HepG2 (cell line): ENCODE results near the gene APBA3. TPM values are rescaled to one million over a fixed set of nuclear protein-coding genes. Genes with fewer than 3 reads are reported as not detected.

Experiments used
- ATF7-NPFF ChIP-seq: sonication (generic); formaldehyde crosslinking; IDR thresholded peaks from 2 replicates; pipeline ENCODE4 v1.8.1; 2023; ENCODE audit warnings: mild to moderate bottlenecking, low read depth, missing genetic modification reagents, moderate library complexity
- HDAC2 ChIP-seq: sonication (generic); formaldehyde crosslinking; IDR thresholded peaks from 2 replicates; pipeline ENCODE4 v1.4.0; 2020; ENCODE audit warnings: missing genetic modification reagents
- HNF4G ChIP-seq, 2 experiments: sonication (generic) in 1 of 2; formaldehyde crosslinking in 1 of 2; IDR thresholded peaks; 2 replicates each; pipeline versions ENCODE4 v1.4.0 to v1.6.1; 2011 to 2020; ENCODE audit warnings: borderline replicate concordance in 2 of 2, low read depth in 2 of 2, mild to moderate bottlenecking in 2 of 2, low read length in 1 of 2, missing genetic modification reagents in 1 of 2, moderate library complexity in 1 of 2
- KMT2A ChIP-seq: sonication (generic); formaldehyde crosslinking; IDR thresholded peaks from 2 replicates; pipeline ENCODE4 v1.4.0; 2020; ENCODE audit warnings: missing genetic modification reagents
- MAFK ChIP-seq, 2 experiments: IDR thresholded peaks in 1 of 2; conservative IDR thresholded peaks in 1 of 2; 2 replicates each; pipeline ENCODE4 v1.6.1; 2011; ENCODE audit warnings: improper control_type of control experiment in 2 of 2, low read length in 2 of 2
- NFATC3 ChIP-seq: sonication (generic); formaldehyde crosslinking; IDR thresholded peaks from 2 replicates; pipeline ENCODE4 v1.5.1; 2020; ENCODE audit warnings: mild to moderate bottlenecking, missing genetic modification reagents
- NFKB2 ChIP-seq: sonication (generic); formaldehyde crosslinking; IDR thresholded peaks from 2 replicates; pipeline ENCODE4 v1.4.0; 2020; ENCODE audit warnings: missing genetic modification reagents, borderline replicate concordance
- NR2F6 ChIP-seq, 2 experiments: IDR thresholded peaks; 2 replicates each; pipeline ENCODE4 v1.6.1; 2016; ENCODE audit warnings: antibody characterized with exemption in 1 of 2, mild to moderate bottlenecking in 1 of 2
- PITX1 ChIP-seq: sonication (generic); formaldehyde crosslinking; IDR thresholded peaks from 2 replicates; pipeline ENCODE4 v1.5.1; 2020; ENCODE audit warnings: mild to moderate bottlenecking, missing genetic modification reagents
- TOE1 ChIP-seq: sonication (generic); formaldehyde crosslinking; IDR thresholded peaks from 2 replicates; pipeline ENCODE4 v1.4.0; 2020; ENCODE audit warnings: mild to moderate bottlenecking, missing genetic modification reagents
- U2AF2 ChIP-seq: fragments of 200-400 bp; formaldehyde crosslinking; IDR thresholded peaks from 2 replicates; pipeline ENCODE4 v1.6.1; 2017; ENCODE audit warnings: low read depth, mild to moderate bottlenecking, low read length
- ZBTB42 ChIP-seq: sonication (generic); formaldehyde crosslinking; IDR thresholded peaks from 2 replicates; pipeline ENCODE4 v1.5.0; 2020; ENCODE audit warnings: mild to moderate bottlenecking, missing genetic modification reagents
- ZMYM3 ChIP-seq: sonication (generic); formaldehyde crosslinking; IDR thresholded peaks from 2 replicates; pipeline ENCODE4 v1.5.1; 2020; ENCODE audit warnings: mild to moderate bottlenecking, missing genetic modification reagents
- ZNF121 ChIP-seq: sonication (generic); formaldehyde crosslinking; IDR thresholded peaks from 2 replicates; pipeline ENCODE4 v1.5.0; 2020; ENCODE audit warnings: mild to moderate bottlenecking, missing genetic modification reagents
- ZNF180 ChIP-seq: sonication (generic); formaldehyde crosslinking; IDR thresholded peaks from 2 replicates; pipeline ENCODE4 v1.4.0; 2020; ENCODE audit warnings: low read depth, missing genetic modification reagents, borderline replicate concordance
- ZNF331 ChIP-seq: sonication (generic); formaldehyde crosslinking; IDR thresholded peaks from 2 replicates; pipeline ENCODE4 v1.4.0; 2020; ENCODE audit warnings: missing genetic modification reagents
- ZNF720 ChIP-seq: sonication (generic); formaldehyde crosslinking; IDR thresholded peaks from 2 replicates; pipeline ENCODE4 v1.4.0; 2020; ENCODE audit warnings: missing genetic modification reagents
- ZNF724P ChIP-seq: sonication (generic); formaldehyde crosslinking; IDR thresholded peaks from 2 replicates; pipeline ENCODE4 v1.8.0; 2022; ENCODE audit warnings: missing genetic modification reagents, borderline replicate concordance
- ZNF781 ChIP-seq: sonication (generic); formaldehyde crosslinking; IDR thresholded peaks from 2 replicates; pipeline ENCODE4 v1.5.1; 2020; ENCODE audit warnings: borderline replicate concordance, mild to moderate bottlenecking, missing genetic modification reagents; ENCODE audit errors: not compliant biosample characterization
- polyA plus RNA-seq, 8 experiments: library from polyadenylated mRNA; depleted of rRNA in 3 of 8; stranded (reverse) in 7 of 8; unstranded in 1 of 8; fragments of >200 nt; fragmentation: Illumina TruSeq in 4 of 8; extraction: Trizol in 4 of 8; gene quantifications; 2 replicates each; pipeline versions ENCODE4 v1.2.1 to v1.2.3, GENCODE V29; 2011 to 2016; ENCODE audit warnings: low read depth in 4 of 8, missing spikeins in 1 of 8, mixed read lengths in 1 of 8; ENCODE audit not compliant: insufficient read depth in 1 of 8
- total RNA-seq, 5 experiments: library from RNA; depleted of rRNA; stranded (reverse); fragments of >200 nt; fragmentation: Illumina TruSeq; extraction: Trizol; gene quantifications; 2 replicates each; pipeline ENCODE4 v1.2.3, GENCODE V29; 2016; ENCODE audit warnings: low read depth in 1 of 5
- TF ChIP-seq, protein P1 (sequence below): sonication (generic); formaldehyde crosslinking; IDR thresholded peaks from 2 replicates; pipeline ENCODE4 v1.5.0; 2020; ENCODE audit warnings: mild to moderate bottlenecking, missing genetic modification reagents, borderline replicate concordance
- TF ChIP-seq, protein P2 (sequence below): sonication (generic); formaldehyde crosslinking; IDR thresholded peaks from 2 replicates; pipeline ENCODE4 v1.5.1; 2020; ENCODE audit warnings: missing genetic modification reagents, mild to moderate bottlenecking, borderline replicate concordance
- TF ChIP-seq, protein P3 (sequence below): conservative IDR thresholded peaks from 2 replicates; pipeline ENCODE4 v1.6.1; 2018; ENCODE audit warnings: missing genetic modification reagents
- TF ChIP-seq, protein P4 (sequence below): IDR thresholded peaks from 2 replicates; pipeline ENCODE4 v1.6.1; 2018; ENCODE audit warnings: missing genetic modification reagents

Gene APBA3
- total and polyA plus RNA-seq, 2 of the 13 experiments (the other 11 are each of a cell fraction or from before 2014, with no cell fraction given) = 14.2 to 14.3 TPM

DNA sequence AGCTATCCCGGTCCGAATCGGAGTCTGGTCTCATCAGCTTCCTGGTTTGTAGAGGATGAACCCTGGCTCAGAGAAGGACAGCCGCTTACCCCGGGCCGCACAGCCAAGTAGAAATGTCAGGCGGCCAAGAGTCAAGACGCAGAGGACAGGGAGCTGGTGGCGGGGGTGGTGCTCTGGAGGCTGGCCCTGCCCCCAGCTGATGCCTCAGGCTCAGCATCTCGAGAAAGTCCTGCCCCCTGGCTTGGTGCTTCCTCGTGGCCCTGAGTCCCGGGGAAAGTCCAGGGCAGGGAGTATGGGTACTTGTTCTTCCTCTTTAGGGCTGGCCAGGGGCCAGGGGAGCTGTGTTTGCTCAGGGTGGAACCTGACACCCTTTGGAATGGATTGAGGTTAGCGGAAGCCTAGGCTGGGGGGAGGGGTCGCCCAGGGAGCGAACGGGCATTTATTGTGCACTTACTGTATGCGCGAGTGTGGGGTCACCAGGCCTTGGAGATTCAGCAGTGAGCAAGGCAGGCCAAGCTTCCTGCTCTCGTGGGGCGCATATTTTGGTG is 51.2 kb downstream of the APBA3 start (continued):
- TF ChIP-seq ATF7-NPFF (no peak), ZBTB42 (CRISPR knock-in tag) (no peak), NFKB2 (CRISPR knock-in tag) (peak; percentile 56; the same call in 1 of the 2 replicates), ZNF720 (CRISPR knock-in tag) (no peak), NR2F6 (IDR thresholded peaks at IDR 0.05) (peak; percentile 70), NR2F6 (CRISPR knock-in tag; IDR thresholded peaks at IDR 0.05) (peak; percentile 83), ZNF781 (CRISPR knock-in tag) (no peak), NFATC3 (CRISPR knock-in tag) (no peak), ZMYM3 (CRISPR knock-in tag) (peak; percentile 99), ZNF724P (CRISPR knock-in tag) (no peak), HDAC2 (CRISPR knock-in tag) (peak; percentile 94), HNF4G (IDR thresholded peaks at IDR 0.05; ENCODE audit: borderline replicate concordance, low read depth, low read length) (peak; percentile 77), HNF4G (CRISPR knock-in tag; IDR thresholded peaks at IDR 0.05; ENCODE audit: borderline replicate concordance, low read depth) (peak; percentile 77; the same call in 1 of the 2 replicates), ZNF331 (peak; percentile 35), TOE1 (CRISPR knock-in tag) (peak; percentile 63; the same call in 1 of the 2 replicates), ZNF121 (CRISPR knock-in tag) (no peak), MAFK (conservative IDR thresholded peaks at IDR 0.05 in 1 of 2, IDR thresholded peaks at IDR 0.05 in 1 of 2; ENCODE audit: low read length in 2 of 2) (no peak), ZNF180 (no peak), U2AF2 (no peak), KMT2A (CRISPR knock-in tag) (0 out of 2 replicates have a peak, but pooled peaks have one; percentile 35), PITX1 (CRISPR knock-in tag) (peak; percentile 69; the same call in 1 of the 2 replicates)
- TF ChIP-seq, protein P1, sequence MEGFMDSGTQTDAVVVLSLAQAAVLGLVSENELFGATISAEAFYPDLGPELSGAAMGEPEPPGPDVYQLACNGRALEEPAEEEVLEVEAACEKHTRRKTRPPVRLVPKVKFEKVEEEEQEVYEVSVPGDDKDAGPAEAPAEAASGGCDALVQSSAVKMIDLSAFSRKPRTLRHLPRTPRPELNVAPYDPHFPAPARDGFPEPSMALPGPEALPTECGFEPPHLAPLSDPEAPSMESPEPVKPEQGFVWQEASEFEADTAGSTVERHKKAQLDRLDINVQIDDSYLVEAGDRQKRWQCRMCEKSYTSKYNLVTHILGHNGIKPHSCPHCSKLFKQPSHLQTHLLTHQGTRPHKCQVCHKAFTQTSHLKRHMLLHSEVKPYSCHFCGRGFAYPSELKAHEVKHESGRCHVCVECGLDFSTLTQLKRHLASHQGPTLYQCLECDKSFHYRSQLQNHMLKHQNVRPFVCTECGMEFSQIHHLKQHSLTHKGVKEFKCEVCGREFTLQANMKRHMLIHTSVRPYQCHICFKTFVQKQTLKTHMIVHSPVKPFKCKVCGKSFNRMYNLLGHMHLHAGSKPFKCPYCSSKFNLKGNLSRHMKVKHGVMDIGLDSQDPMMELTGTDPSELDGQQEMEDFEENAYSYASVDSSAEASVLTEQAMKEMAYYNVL = peak; percentile 81; the same call in 1 of the 2 replicates
- TF ChIP-seq, protein P2, sequence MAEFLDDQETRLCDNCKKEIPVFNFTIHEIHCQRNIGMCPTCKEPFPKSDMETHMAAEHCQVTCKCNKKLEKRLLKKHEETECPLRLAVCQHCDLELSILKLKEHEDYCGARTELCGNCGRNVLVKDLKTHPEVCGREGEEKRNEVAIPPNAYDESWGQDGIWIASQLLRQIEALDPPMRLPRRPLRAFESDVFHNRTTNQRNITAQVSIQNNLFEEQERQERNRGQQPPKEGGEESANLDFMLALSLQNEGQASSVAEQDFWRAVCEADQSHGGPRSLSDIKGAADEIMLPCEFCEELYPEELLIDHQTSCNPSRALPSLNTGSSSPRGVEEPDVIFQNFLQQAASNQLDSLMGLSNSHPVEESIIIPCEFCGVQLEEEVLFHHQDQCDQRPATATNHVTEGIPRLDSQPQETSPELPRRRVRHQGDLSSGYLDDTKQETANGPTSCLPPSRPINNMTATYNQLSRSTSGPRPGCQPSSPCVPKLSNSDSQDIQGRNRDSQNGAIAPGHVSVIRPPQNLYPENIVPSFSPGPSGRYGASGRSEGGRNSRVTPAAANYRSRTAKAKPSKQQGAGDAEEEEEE = no peak
- TF ChIP-seq, protein P3, sequence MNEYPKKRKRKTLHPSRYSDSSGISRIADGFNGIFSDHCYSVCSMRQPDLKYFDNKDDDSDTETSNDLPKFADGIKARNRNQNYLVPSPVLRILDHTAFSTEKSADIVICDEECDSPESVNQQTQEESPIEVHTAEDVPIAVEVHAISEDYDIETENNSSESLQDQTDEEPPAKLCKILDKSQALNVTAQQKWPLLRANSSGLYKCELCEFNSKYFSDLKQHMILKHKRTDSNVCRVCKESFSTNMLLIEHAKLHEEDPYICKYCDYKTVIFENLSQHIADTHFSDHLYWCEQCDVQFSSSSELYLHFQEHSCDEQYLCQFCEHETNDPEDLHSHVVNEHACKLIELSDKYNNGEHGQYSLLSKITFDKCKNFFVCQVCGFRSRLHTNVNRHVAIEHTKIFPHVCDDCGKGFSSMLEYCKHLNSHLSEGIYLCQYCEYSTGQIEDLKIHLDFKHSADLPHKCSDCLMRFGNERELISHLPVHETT (CRISPR knock-in tag) = 0 out of 2 replicates have a peak, but pooled peaks have one; percentile 56
- TF ChIP-seq, protein P4, sequence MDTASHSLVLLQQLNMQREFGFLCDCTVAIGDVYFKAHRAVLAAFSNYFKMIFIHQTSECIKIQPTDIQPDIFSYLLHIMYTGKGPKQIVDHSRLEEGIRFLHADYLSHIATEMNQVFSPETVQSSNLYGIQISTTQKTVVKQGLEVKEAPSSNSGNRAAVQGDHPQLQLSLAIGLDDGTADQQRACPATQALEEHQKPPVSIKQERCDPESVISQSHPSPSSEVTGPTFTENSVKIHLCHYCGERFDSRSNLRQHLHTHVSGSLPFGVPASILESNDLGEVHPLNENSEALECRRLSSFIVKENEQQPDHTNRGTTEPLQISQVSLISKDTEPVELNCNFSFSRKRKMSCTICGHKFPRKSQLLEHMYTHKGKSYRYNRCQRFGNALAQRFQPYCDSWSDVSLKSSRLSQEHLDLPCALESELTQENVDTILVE (CRISPR knock-in tag) = peak; percentile 83
